HT-29 (cell line): ENCODE data around the gene C1orf146. TPM values are rescaled to one million over a fixed set of nuclear protein-coding genes. Genes with fewer than 3 reads are reported as not detected.
"Not testable (repeated sequence)": the region's sequence is repeated elsewhere in the genome, so short reads cannot be mapped to it uniquely, and the experiment has no call there.

Experiments used
- DNase-seq: peaks from one replicate; pipeline ENCODE4 v3.0.0-alpha.2; 2015; ENCODE audit warnings: low spot score
- total RNA-seq: library from RNA; depleted of rRNA; stranded (reverse); fragments of >200 nt; shearing (Covaris generic); gene quantifications from 2 replicates; pipeline ENCODE4 v1.2.3, GENCODE V29; 2014; rRNA removed

C1orf146 gene
- not detected in 2 replicates for total RNA-seq

GRCh38 chr1:92217721-92218120, at the start of gene C1orf146:
TSS of gene C1orf146 (plus strand) at chr1:92217915. CDS start at chr1:92231421, 13,506 bp downstream.
- DNase-seq: no peak

GRCh38 chr1:92168657-92169056, 49.1 kb upstream of the C1orf146 start:
- DNase-seq: no peak

GRCh38 chr1:92169214-92170005, 48.3 kb upstream of the C1orf146 start:
- DNase-seq: no peak

- DNase-seq: no peak
These were observed 33.1 kb upstream of the C1orf146 start for GRCh38 chr1:92184632-92185031.

- DNase-seq: no peak
These were observed 31.6 kb upstream of the C1orf146 start for GRCh38 chr1:92186081-92186480.

GRCh38 chr1:92188436-92189255, 29.1 kb upstream of the C1orf146 start:
- DNase-seq: no peak

GRCh38 chr1:92191726-92192125, 26.0 kb upstream of the C1orf146 start:
- no peak for DNase-seq

GRCh38 chr1:92192246-92192645, 25.5 kb upstream of the C1orf146 start:
- DNase-seq: no peak

GRCh38 chr1:92194511-92194910, 23.2 kb upstream of the C1orf146 start:
- DNase-seq: no peak

- DNase-seq: no peak
These were observed 15.7 kb upstream of the C1orf146 start for GRCh38 chr1:92201973-92202372.

- DNase-seq: no peak
These were observed 14.6 kb upstream of the C1orf146 start for GRCh38 chr1:92203105-92203504.

GRCh38 chr1:92210701-92211100, 7.0 kb upstream of the C1orf146 start:
- DNase-seq: no peak

GRCh38 chr1:92211166-92211565, 6.5 kb upstream of the C1orf146 start:
- DNase-seq: no peak

GRCh38 chr1:92218559-92218958, 844 bp downstream of the C1orf146 start:
- no peak for DNase-seq

GRCh38 chr1:92219028-92219427, 1.3 kb downstream of the C1orf146 start:
- no peak for DNase-seq

- no peak for DNase-seq
These were observed 10.7 kb downstream of the C1orf146 start for GRCh38 chr1:92228401-92228800.

GRCh38 chr1:92230736-92231135, 13.0 kb downstream of the C1orf146 start:
- DNase-seq: no peak

GRCh38 chr1:92240034-92240433, 22.3 kb downstream of the C1orf146 start:
- DNase-seq: no peak

- no peak for DNase-seq
These were observed 26.7 kb downstream of the C1orf146 start for GRCh38 chr1:92244376-92244775.

GRCh38 chr1:92254714-92255113, 37.0 kb downstream of the C1orf146 start:
- not testable (repeated sequence) for DNase-seq

- no peak for DNase-seq
These were observed 41.6 kb downstream of the C1orf146 start for GRCh38 chr1:92259350-92259749.

GRCh38 chr1:92262516-92262915, 44.8 kb downstream of the C1orf146 start:
- DNase-seq: no peak

- no peak for DNase-seq
These were observed 55.3 kb downstream of the C1orf146 start for GRCh38 chr1:92273039-92273438.
